GM19372 (cell line): ENCODE data around the gene DLGAP1.

Experiments
- ATAC-seq: cut with Tn5 transposase; IDR thresholded peaks from one replicate; pipeline ENCODE4 v1.9.1; 2021; ENCODE audit warnings: mild to moderate bottlenecking, low read depth, moderate library complexity; ENCODE audit not compliant: unreplicated experiment

The DLGAP1 gene

DNA sequence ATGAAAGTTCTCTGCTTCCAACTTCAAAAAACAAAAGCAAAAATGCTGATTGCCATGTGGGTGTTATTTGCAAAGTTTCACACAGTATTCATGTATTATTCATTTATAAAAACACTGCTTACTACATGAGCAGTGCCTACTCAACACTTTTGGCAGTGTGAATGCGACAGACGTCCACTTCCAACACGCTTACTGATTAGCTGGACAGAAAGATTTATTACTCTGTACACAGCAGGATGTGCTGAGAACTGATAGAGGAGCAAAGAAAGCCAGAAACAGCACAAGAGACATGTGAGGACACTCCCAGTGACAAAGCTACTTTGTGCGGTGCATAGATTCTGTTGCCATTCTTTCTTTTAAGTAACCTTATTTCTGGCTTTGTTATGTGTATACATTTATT lies 258.8 kb downstream of the DLGAP1 start:
- ATAC-seq = no peak

DNA sequence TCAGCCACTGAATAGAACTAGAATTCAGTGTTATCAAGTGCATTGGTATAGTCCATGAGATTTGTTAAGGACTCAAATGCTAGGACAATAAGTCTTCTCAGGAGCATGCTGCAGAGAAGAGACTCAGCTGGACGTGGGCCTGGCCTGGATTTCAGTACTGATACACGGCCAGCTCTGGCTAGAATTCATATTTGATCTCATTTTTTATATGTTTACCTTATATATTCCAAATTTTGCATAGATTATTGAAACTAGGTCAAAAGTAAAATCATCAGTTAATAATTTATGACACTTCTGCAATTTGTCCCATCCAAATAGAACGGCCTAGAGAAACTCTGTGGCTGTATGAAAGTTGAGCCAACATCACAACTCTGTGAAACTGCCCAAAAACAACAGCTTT lies 262.0 kb downstream of the DLGAP1 start:
- ATAC-seq = no peak

DNA sequence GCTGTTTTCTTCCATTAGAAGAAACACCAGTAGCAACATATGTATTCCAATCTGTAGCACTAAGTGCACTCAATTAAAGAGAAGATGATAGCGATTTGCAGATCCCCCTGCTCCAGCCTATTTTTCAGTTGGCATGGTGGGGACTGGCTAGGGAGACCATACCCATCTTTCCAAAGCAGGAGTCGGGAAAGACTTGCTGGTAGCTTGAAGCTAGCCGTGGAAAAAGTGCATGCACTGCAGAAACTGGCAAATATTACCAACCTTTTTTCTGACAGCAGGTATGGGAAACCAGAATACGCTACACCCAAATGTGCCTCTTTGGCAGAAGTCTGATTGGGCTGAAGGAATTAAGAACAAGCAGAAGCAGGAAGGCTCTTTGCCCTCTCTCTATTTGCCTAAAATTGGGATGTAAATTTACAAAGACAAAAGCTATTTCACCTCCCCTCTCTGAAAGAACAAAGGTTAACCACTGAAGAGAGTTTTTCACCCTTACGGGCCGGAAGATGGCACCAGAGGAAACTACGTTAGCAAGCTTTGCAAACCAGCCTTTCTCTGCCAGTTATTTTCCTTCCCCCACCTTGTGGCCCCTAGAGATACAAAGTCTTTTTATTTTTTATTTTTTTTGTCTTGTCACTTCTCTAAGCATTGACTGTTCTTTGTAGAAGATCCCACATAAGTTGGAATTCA lies 273.1 kb downstream of the DLGAP1 start:
- ATAC-seq = no peak

DNA sequence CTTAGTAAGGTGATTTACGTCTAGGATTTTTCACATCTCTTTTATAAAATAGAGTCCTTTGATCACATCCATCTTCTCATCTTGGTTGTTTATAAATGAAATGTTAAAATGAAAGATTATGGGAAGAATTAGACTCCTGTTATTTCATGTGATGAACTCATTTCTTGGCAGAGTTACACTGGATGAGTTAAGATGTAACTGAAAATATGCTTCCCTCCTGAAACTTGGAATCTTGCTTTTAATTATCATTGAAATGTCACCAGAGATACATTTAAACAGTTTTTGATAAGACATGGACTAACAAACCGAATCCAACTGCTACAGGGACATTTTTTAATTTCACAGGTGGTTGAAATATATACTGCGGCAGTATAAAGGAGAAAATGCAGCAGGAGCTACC lies 274.0 kb downstream of the DLGAP1 start:
- no peak for ATAC-seq

DNA sequence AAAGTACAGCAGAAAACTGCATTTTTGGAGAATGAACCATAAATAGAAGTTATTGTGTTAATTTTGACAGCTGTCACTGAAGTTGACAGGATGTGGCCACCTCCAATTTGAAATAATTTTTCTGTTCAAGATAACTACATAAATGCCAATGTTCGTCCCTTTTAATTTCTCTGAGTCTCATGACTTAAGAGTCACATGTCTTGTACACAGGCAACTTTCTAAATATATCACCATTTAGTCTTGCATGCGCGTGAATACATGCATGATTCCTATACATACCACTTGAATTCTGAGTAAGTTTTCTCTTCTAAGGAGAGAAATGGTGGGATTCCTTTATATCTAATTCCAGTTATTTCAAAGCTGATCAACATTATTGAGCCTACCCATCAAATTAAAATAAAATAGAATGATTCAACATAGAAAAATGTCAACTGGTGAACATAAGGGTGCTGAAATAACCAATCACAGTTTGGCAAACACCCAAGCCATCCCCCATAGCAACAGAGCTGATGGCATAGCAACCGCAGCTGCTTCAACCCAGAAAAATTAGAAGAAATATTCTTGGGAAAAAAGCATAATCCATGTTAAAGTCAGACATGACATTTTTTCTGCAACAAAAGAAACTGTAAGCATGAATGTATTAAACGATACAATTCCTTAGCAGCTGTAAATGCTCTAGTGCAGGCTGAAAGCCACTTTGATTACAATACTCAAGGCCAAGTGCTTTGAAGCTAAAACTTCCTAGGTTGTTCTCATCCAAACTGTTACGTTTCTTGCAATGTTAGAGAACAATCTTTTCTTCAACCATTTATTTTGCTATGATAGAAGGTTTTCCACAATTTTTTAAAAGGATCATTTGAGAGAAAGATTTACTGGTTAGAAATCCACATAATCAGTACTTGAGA lies 282.7 kb downstream of the DLGAP1 start:
- ATAC-seq = no peak

DNA sequence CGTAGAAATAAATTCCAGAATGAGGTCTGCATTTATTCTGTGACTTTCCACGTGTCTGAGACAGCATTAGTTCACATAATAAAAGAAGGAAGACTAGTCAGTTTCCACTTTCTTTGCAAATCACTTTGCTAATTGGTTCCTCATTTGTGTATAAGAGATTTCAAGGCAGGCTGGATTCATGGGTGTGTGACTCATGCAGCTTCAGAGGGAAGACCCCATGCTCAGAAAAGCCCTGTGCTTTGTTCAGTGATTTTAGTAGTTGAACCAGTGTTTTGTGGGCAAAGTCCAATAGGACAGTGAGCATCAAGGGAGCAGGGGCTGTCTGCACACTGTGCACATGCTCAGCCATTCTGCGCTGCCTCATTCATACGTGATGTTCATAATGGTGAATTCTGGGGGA lies 297.8 kb downstream of the DLGAP1 start:
- ATAC-seq = no peak

DNA sequence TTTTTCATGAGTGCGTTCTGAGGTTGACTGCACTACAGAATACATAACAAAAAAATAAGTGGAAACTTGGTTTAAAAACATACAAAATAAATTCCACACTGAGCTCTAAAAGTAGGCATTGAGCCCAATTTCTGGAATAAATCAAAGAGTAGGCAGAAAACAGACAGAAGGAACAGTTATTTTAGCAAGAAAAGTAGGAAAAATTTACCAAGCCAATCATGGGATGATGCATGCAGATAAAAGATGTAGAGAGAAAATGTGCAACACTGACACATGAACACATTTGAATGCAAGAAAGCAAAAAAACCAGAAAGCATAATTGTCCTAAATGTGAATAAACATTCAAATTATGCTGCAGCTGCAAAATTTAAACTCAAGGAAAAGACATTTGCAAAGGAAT lies 308.3 kb downstream of the DLGAP1 start:
- no peak for ATAC-seq

DNA sequence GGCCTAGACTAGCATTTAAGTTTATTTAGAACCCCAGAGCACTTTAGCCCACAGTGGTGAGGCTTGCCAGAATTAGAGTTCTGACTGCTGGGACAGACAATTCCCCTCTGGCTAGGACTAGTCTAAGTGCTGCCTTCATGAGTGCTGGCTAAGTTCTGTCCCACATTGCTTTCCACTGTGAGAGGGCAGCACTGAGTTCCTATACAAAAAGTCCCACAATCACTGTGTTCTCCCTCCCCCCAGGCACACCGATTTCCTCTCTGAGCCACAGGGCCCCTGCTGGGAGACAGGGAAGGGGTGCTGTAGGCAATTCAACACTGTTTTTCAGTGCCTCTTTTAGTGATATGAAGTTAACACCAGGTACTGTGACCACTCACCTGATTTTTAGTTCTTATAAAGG lies 310.9 kb downstream of the DLGAP1 start:
- ATAC-seq = no peak

DNA sequence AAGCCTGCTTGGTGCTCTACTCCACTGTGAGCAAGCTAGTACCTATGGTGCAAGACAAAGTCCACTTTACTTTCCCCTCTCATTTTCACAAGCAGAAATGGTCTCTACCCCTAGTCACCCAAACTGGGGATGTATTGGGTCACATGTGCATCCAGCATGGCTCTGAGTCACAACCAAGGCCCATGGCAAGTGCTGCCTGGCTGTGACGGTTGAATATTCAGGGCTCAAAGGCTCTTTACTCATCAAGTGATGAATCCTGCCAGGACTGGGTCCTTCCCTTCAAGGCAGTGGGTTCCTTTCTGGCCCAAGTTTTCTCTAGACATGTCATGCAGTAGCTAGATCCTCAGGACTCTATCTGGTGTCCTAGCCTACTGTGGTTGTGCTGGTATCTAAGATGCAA lies 311.5 kb downstream of the DLGAP1 start:
- ATAC-seq = no peak

DNA sequence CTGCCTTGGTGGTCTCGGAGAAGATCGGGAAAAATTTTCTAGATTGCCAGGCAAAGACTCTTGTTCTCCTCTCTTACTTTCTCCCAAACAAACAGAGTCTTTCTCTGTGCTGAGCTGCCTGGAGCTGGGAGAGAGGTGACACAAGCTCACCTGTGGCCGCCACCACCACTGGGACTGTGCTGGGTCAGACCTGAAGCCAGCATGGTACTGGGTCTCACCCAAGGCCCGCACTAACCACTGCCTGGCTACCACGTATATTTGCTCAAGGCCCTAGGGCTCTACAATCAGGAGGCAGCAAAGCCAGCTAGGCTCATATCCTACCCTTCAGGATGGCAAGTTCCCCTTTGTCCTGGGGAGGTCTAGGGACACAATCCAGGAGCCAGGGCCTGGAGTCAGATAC lies 312.2 kb downstream of the DLGAP1 start:
- ATAC-seq = no peak

DNA sequence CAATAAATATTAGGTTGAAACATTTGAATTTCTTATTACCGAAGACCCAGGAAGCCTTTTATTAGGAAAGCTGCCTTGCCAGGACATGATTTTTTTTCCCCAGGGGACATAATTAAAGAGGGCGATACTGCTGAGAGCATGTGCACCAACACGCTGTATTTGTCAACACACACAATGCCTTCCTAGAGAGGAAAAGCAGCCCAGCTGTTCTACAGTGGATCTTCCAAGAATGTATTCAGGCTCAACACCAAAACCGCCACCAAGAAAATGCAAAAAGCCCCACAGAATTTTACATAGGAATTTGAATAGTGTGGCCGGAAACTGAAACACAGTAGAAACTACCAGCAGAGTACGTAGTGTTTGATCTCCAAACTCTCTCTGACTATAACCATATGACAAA lies 320.4 kb downstream of the DLGAP1 start:
- ATAC-seq = no peak

DNA sequence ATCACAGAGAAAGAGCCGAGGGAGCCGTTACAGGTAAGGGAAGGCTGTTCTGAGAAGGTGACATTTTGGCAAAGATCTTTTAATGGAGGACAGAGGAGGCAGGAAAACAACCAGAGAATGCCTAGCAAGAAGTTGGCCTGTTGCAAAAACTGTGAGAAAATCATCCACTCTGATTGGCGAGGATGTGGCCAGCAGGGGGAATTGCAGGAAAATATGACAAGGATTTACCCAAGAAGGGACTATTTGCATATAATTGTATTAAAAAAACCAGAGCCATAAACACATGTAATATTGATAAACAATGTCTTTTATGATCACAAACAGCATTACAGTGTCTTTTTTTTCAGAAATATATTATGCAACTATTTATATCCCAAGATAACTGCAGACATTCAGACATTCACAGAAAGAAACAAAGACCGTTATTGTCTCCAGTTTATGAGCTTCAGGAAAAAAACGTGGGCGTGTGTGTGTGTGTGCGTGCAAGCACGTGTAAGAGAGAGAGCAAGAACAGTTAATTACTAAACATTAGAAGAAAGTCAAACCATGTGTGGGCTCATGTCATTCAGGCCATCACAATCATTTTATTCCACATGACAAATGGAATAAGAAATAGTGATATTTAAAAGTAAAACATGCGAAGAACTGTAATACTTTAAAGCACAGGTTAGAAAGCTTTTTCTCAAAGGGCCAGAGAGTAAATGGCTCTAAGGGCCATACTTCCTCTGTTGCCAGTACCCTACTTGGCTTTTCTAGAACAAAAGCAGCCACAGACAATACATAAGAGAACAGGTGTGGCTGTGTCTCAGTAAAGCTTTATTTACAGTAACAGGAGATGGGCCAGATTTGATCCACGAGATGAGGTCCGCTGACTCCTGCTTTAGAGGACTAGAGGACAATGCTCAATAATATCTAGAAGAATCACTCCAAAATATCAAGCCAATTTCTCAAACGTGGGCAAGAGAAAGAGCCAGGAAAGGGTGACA lies 324.1 kb downstream of the DLGAP1 start:
- no peak for ATAC-seq

DNA sequence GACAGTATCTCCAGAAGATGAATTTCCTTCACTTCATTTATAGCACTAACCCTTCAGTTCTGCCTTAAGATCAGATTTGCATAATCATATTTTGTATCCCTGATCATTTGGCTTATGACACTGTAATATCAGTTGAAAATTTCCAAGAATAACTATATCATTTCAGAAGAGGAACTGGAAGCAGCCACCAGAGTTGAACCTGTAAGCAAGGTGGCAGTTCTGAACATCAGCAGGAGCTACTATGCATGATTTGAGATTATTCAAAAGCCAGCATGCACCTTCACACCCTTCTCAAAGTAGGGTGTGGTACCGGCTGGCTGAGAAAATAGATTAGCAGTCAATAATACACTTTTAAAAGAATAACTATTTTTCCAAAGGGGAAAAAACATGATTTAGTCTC lies 328.2 kb downstream of the DLGAP1 start:
- no peak for ATAC-seq

DNA sequence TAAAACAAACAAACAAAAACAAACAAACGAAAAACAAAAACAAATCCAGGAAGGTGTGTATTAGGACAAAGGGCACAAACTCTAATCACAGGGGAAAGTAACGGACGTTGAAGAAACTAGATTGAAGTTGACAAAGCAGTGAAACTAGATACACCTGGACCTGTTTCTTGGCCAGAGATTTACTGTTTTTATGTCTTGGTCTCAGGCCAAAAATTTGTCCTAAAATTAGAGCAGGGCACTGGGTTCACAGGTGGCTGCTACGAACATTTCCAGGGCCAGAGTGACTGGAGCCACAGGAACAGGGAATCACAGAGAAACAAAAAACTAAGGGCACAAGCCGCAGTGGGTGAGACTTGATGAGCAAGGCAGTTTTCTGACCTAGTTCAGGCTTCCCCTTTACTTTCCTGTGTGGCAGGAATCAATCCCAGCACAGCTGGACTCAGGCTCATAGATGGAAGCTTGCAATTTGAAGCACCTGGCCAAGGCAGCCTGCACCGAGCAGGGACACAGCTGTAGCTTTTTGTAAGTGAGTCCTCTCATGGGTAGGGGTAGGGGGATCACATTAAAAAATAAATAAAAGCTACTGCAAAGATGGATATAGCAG lies 329.4 kb downstream of the DLGAP1 start:
- no peak for ATAC-seq

DNA sequence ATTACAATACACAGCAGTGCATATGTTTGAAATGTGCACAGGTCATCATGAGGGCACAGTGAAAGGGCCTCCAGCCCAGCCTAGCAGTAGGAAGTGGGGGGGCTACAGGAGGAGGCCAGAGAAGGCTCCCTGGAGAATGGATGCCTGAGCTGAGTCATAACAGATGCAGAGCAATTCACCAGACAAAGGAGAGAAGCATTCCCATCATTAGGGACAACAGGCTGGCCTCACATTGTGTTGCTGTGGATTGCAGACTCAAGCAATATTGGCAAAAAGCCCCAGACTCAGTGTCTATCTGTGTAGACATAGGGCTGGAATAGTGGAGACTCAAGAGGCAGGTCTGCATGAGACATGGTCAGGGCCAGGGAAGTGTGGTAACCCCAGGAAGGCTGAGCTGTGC lies 329.9 kb downstream of the DLGAP1 start:
- ATAC-seq = no peak

DNA sequence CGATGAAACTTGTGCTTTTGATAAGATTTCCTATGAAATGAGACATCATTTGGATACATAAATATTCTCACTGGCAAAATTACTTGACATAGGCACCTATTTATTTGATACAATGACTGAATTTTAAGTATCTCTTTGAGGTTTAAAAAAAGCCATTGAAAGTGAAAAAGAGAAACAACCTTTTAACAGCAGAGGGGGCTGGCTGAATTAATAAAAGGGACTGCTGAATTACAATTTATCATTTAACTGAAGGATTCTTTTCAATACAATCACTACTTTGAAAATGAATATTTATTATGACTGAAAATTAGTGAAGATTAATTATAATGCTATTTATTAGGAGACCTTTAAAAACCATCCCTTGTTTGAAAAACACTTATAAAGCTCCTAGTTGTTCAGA lies 335.3 kb downstream of the DLGAP1 start:
- ATAC-seq = no peak

DNA sequence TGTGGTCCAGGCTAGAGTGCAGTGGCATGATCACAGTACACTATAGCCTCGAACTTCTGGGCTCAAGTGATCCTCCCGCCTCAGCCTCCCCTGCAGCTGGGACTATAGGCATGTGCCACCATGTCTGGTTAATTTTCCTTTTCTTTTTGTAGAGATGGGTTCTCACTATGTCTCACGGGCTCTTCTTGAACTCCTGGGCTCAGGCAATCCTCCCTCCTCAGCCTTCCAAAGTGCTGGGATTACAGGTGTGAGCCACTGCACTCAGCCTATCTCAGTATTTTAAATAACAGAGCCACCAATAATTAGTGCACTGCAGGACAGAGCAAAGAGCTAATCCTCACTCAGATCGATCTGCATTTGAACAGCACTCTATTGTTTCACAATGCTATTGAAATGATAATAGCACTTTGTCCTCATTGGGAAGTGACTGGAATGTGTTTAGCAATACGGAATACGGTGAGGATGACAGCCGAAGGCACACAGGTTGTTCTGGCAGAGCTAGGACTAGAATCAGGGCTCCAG lies 335.9 kb downstream of the DLGAP1 start:
- ATAC-seq = no peak

DNA sequence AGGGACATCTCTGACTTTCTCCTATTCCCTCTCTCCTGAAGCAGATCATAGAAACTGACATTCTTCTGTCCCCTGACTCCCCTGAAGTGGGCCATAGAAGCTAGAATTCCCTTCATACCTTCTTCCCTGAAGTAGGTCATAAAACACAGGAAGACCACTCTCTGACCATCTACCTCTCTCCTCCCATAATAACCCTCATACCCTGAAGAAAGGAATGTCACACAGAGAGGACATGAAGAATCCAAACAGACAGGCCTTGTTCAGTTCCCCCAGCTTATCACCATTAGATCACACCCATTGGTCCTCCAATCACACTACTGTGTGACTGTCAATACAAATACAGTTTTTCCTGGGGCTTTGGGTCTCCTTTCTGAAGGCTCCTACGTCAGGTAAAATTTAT lies 347.1 kb downstream of the DLGAP1 start:
- ATAC-seq = no peak

DNA sequence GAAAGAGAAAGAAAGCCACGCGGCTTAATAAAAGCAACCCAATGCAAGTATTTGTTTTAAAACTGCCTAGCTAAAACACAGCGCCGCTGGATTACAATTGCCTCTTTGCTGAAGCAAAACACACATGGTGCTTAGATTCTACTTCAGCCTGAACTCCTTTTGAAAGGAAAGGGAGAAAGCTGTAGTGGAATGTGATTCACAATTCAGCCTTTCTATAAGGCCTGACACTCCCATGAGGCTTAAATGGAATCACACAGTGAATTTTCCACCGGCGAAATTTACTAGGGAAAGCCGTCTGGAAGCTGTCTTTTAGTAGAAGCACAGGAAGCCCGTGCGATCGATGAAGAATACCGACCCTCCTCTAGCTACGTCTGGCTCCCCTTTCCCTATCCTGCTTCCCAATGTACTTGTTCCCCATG lies 348.0 kb downstream of the DLGAP1 start:
- ATAC-seq = no peak

DNA sequence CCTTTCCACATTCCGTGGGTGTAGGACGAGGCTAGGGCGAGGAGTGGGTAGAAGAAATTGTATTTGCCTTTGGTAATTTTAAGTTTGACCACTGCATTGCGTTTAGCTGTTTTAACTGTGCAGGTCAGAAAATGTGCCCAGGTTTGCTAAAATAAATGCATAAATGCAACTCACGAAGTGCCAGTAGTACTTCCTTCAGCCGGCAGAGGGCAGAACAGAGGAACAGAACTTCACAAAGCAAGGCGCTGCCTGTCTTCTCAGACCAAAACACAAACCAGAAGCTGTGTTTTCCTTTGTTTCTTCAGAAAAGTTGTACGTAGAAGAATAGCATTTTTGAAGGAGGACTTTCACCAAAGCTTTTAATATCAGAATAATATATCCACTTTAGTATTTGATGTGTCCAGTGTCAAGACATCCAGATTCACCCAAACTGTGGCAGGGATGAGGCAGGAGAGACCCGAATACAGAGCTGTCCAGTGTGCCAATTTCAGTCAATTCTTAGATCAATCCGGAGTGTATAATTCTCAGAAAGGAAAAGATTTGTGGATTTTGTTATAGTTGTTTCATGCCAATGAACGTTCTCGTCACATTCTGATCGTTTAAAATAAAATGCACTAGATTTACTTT lies 348.6 kb downstream of the DLGAP1 start:
- no peak for ATAC-seq
